GM12878 (cell line): ENCODE measurements around the gene NUDT9. TPM values are rescaled to one million over a fixed set of nuclear protein-coding genes. Genes with fewer than 3 reads are reported as not detected.

Experiments
- ATAC-seq: fragments of 200-7000 bp; cut with Tn5 transposase; 3 replicates; pipeline ENCODE4 v1.9.1; 2020; ENCODE audit warnings: mild to moderate bottlenecking, moderate library complexity
- BruUV-seq: library from RNA; stranded (reverse); fragments of 400-500 nt; replicated peaks from 2 replicates; lab custom pipeline; 2021; lab: Mats Ljungman, UMichigan
- CTCF ChIA-PET: fragments of 300-600 bp; sonication (Branson Sonifier 250); formaldehyde crosslinking; extraction: SDS; loops from one replicate; lab custom pipeline; 2021; ENCODE audit warnings: inconsistent platforms; lab: Yijun Ruan, JAX
- POLR2A ChIA-PET: fragments of 350-600 bp; formaldehyde crosslinking; extraction: SDS; loops from one replicate; lab custom pipeline; 2021; ENCODE audit warnings: inconsistent platforms; lab: Charles Lee
- RAD21 ChIA-PET: fragments of 300-600 bp; sonication (Branson Sonifier 250); formaldehyde crosslinking; loops from one replicate; lab custom pipeline; 2023; ENCODE audit warnings: antibody characterized with exemption; ENCODE audit not compliant: unreplicated experiment; lab: Charles Lee
- SMC1A ChIA-PET: fragments of 300-600 bp; sonication (Branson Sonifier 250); formaldehyde crosslinking; loops from one replicate; lab custom pipeline; 2023; ENCODE audit not compliant: unreplicated experiment, uncharacterized antibody; lab: Charles Lee
- DNase-seq: peaks from one replicate; pipeline ENCODE4 v3.0.0-alpha.2; 2011; ENCODE audit warnings: low read depth, low spot score
- FAIRE-seq: peaks from 3 replicates; lab custom pipeline; 2011; peaks lifted over from hg19 to GRCh38; lab: Jason Lieb, UNC
- H2AFZ ChIP-seq: 2 replicates; pipeline ENCODE4 v1.6.0; 2011; ENCODE audit warnings: low read depth, low read length, control low read depth; ENCODE audit not compliant: control insufficient read depth
- H3K27ac ChIP-seq: 2 replicates; pipeline ENCODE4 v1.5.1; 2011; ENCODE audit warnings: control low read depth; ENCODE audit not compliant: control insufficient read depth, insufficient read depth
- H3K27me3 ChIP-seq, 2 experiments: replicated peaks in 1 of 2; 2 replicates each; pipeline versions ENCODE4 v1.6.0 to v1.6.1; 2011; ENCODE audit warnings: low read length in 1 of 2; ENCODE audit not compliant: control insufficient read depth in 2 of 2, insufficient read depth in 2 of 2
- H3K36me3 ChIP-seq, 2 experiments: 2 replicates each; pipeline ENCODE4 v1.5.1; 2011; ENCODE audit warnings: low read length in 1 of 2; ENCODE audit not compliant: control insufficient read depth in 2 of 2, insufficient read depth in 2 of 2
- H3K4me1 ChIP-seq: 2 replicates; pipeline ENCODE4 v1.6.1; 2011; ENCODE audit warnings: mild to moderate bottlenecking, low read length, moderate library complexity, mixed read lengths; ENCODE audit not compliant: control insufficient read depth, insufficient read depth
- H3K4me2 ChIP-seq: 2 replicates; pipeline ENCODE4 v1.6.0; 2011; ENCODE audit warnings: control low read depth; ENCODE audit not compliant: control insufficient read depth, insufficient read depth
- H3K4me3 ChIP-seq: fragments of 200-600 bp; sonication (generic); 2 replicates; pipeline ENCODE4 v1.5.1; 2016
- H3K79me2 ChIP-seq: 2 replicates; pipeline ENCODE4 v1.6.0; 2011; ENCODE audit warnings: low read length; ENCODE audit not compliant: control insufficient read depth, insufficient read depth
- H3K9ac ChIP-seq: 2 replicates; pipeline ENCODE4 v1.8.0; 2011; ENCODE audit warnings: low read length, control low read depth, mixed read lengths; ENCODE audit not compliant: control insufficient read depth, insufficient read depth
- H3K9me3 ChIP-seq: replicated peaks from 3 replicates; pipeline ENCODE4 v1.5.1; 2011; ENCODE audit warnings: mild to moderate bottlenecking, low read length; ENCODE audit not compliant: control insufficient read depth, insufficient read depth
- H4K20me1 ChIP-seq: 2 replicates; pipeline ENCODE4 v1.6.0; 2011; ENCODE audit not compliant: control insufficient read depth, insufficient read depth
- CUX1 ChIP-seq: IDR thresholded peaks from 2 replicates; pipeline ENCODE4 v1.6.1; 2012; ENCODE audit warnings: improper control_type of control experiment, low read depth, low read length; ENCODE audit not compliant: insufficient replicate concordance
- E2F8 ChIP-seq: fragments of 450-650 bp; IDR thresholded peaks from 2 replicates; pipeline ENCODE4 v1.6.1; 2018; ENCODE audit warnings: mild to moderate bottlenecking, low read depth, moderate library complexity; ENCODE audit not compliant: partially characterized antibody
- IKZF2 ChIP-seq, 2 experiments: fragments of 450-650 bp; IDR thresholded peaks; 2 replicates each; pipeline ENCODE4 v1.6.1; 2017; ENCODE audit warnings: mild to moderate bottlenecking in 2 of 2, moderate library complexity in 2 of 2
- MEF2B ChIP-seq: fragments of 450-650 bp; IDR thresholded peaks from 2 replicates; pipeline ENCODE4 v1.6.1; 2018; ENCODE audit warnings: mild to moderate bottlenecking, moderate library complexity; ENCODE audit not compliant: partially characterized antibody, poor library complexity, severe bottlenecking
- NKRF ChIP-seq: fragments of 450-650 bp; conservative IDR thresholded peaks from 2 replicates; pipeline ENCODE4 v1.6.1; 2017; ENCODE audit warnings: mild to moderate bottlenecking, moderate library complexity
- PML ChIP-seq: IDR thresholded peaks from 2 replicates; pipeline ENCODE4 v1.6.1; 2012; ENCODE audit warnings: low read length, inconsistent platforms
- RUNX3 ChIP-seq: IDR thresholded peaks from 2 replicates; pipeline ENCODE4 v1.6.1; 2012; ENCODE audit warnings: low read length, inconsistent platforms
- TBL1XR1 ChIP-seq: IDR thresholded peaks from 2 replicates; pipeline ENCODE4 v1.6.1; 2012; ENCODE audit warnings: low read depth, low read length, improper control_type of control experiment
- YY1 ChIP-seq: IDR thresholded peaks from 2 replicates; pipeline ENCODE4 v1.6.1; 2011; ENCODE audit warnings: low read depth, mild to moderate bottlenecking, low read length
- WGBS: methylation state at CpG from one replicate; pipeline ENCODE4 v1.1.6; 2016; ENCODE audit warnings: low lambda C conversion rate; ENCODE audit not compliant: insufficient replicate concordance, insufficient coverage; ENCODE audit errors: missing lambda C conversion rate; 5-methylcytosine and 5-hydroxymethylcytosine counted together
- in situ Hi-C: fragments of 300-500 bp; cut with MboI; formaldehyde crosslinking; loops from 9 replicates; pipeline ENCODE4 v1.14.3; 2018; ENCODE audit warnings: mixed read lengths
- intact Hi-C: fragments of 100-400 bp; cut with micrococcal nuclease; formaldehyde crosslinking; loops from one replicate; pipeline ENCODE4 v1.14.2; 2022; ENCODE audit not compliant: unreplicated experiment
- polyA plus RNA-seq, 11 experiments: library from polyadenylated mRNA; depleted of rRNA in 4 of 11; unstranded in 6 of 11; stranded (reverse) in 5 of 11; fragments of >200 nt; fragmentation: Nextera tagmentation in 4 of 11; fragmentation: Illumina TruSeq in 1 of 11; extraction: Ambion mirVana in 4 of 11; extraction: Trizol in 1 of 11; gene quantifications; 1 replicate in 1 of 11; 2 replicates in 10 of 11; pipeline versions ENCODE4 v1.2.1 to v1.2.3, GENCODE V29; 2011 to 2016; ENCODE audit warnings: inconsistent platforms in 2 of 11, missing spikeins in 2 of 11, low read depth in 1 of 11
- total RNA-seq, 4 experiments: library from RNA; depleted of rRNA in 3 of 4; stranded (reverse); fragments of >200 nt in 3 of 4; fragmentation: Illumina TruSeq in 1 of 4; extraction: Trizol in 1 of 4; gene quantifications; 2 replicates each; pipeline versions ENCODE4 v1.2.1 to v1.2.3, GENCODE V29; 2013 to 2021

NUDT9 gene
- total and polyA plus RNA-seq, 10 of the 15 experiments (the other 5 are each of a cell fraction or from before 2014, with no cell fraction given) = 8.4 to 28.3 (median 14.6) TPM

- FAIRE-seq = no peak
- peak overlapping the region; percentile 96 for H3K4me3 ChIP-seq
- H3K4me1 ChIP-seq = no peaks in the 10 kb centered on the region
- H3K9ac ChIP-seq = peak overlapping the region; percentile 93
- in situ Hi-C loops (no loop called here), intact Hi-C loops (loop anchor here (2.0 kb wide), 1 partner anchor 41 kb away; no protein-coding TSS in a partner anchor)
- SMC1A ChIA-PET = interaction anchor here (1.2 to 6.0 kb wide), 6 partner anchors 12 to 60 kb away, joined by 3 to 51 read pairs (median 4); partner anchors contain the start of gene HSD17B11
- CTCF ChIA-PET = interaction anchor here (0.8 to 5.9 kb wide), 7 partner anchors 13 to 70 kb away, joined by 3 to 38 read pairs (median 4); partner anchors contain the start of gene HSD17B11
- RAD21 ChIA-PET = interaction anchor here (0.6 to 2.6 kb wide), 5 partner anchors 33 to 70 kb away, joined by 3 to 12 read pairs (median 5); partner anchors contain the start of gene HSD17B11
- DNase-seq = no peak
- H4K20me1 ChIP-seq = no peaks in the 10 kb centered on the region
- peak overlapping the region; percentile 99 for H2AFZ ChIP-seq
- H3K27me3 ChIP-seq = no peaks in the 10 kb centered on the region
- POLR2A ChIA-PET = interaction anchor here (0.7 to 2.5 kb wide), 4 partner anchors 32 to 461 kb away, joined by 3 to 18 read pairs (median 4); partner anchors contain the start of gene HSD17B11
- H3K36me3 ChIP-seq = no peaks in the 10 kb centered on the region
- peaks cover 29% of the 10 kb centered on the region for H3K79me2 ChIP-seq
- 30% methylated on average over 3 of the region's 3 CpGs for WGBS
- no peaks in the 10 kb centered on the region for H3K9me3 ChIP-seq
- peak overlapping the region; percentile 71 for H3K4me2 ChIP-seq
- BruUV-seq = no TSS peak
- peak; percentile 50 for ATAC-seq
- peak overlapping the region; percentile 91; the same call in 1 of the 2 replicates for H3K27ac ChIP-seq
- TF ChIP-seq PML (no peak), E2F8 (no peak), TBL1XR1 (no peak), YY1 (no peak), CUX1 (no peak), NKRF (no peak), RUNX3 (peak; percentile 29; the same call in 1 of the 2 replicates), MEF2B (no peak), IKZF2 (IDR thresholded peaks at IDR 0.05) (no peak)
These were observed 1.1 kb downstream of the NUDT9 start for GRCh38 chr4:87423317-87424098.
